IPS-15b (cell line): ENCODE results near the gene AP3S2.
"Not testable (repeated sequence)": the region's sequence is repeated elsewhere in the genome, so short reads cannot be mapped to it uniquely, and the experiment has no call there.

Experiments
- H3K27me3 ChIP-seq: one replicate; pipeline ENCODE4 v1.6.1; 2013; ENCODE audit warnings: low read length; ENCODE audit not compliant: control insufficient read depth, insufficient read depth
- H3K36me3 ChIP-seq: one replicate; pipeline ENCODE4 v1.6.1; 2013; ENCODE audit warnings: low read length; ENCODE audit not compliant: control insufficient read depth, insufficient read depth
- H3K4me1 ChIP-seq: one replicate; pipeline ENCODE4 v1.6.1; 2013; ENCODE audit warnings: mild to moderate bottlenecking, low read length; ENCODE audit not compliant: control insufficient read depth, insufficient read depth
- H3K4me3 ChIP-seq: one replicate; pipeline ENCODE4 v1.5.1; 2013; ENCODE audit warnings: low read depth, low read length
- H3K9ac ChIP-seq: one replicate; pipeline ENCODE4 v1.6.1; 2013; ENCODE audit warnings: low read depth, mild to moderate bottlenecking, low read length
- H3K9me3 ChIP-seq: one replicate; pipeline ENCODE4 v1.6.1; 2013; ENCODE audit warnings: mild to moderate bottlenecking, low read length; ENCODE audit not compliant: control insufficient read depth, insufficient read depth

The AP3S2 gene

DNA sequence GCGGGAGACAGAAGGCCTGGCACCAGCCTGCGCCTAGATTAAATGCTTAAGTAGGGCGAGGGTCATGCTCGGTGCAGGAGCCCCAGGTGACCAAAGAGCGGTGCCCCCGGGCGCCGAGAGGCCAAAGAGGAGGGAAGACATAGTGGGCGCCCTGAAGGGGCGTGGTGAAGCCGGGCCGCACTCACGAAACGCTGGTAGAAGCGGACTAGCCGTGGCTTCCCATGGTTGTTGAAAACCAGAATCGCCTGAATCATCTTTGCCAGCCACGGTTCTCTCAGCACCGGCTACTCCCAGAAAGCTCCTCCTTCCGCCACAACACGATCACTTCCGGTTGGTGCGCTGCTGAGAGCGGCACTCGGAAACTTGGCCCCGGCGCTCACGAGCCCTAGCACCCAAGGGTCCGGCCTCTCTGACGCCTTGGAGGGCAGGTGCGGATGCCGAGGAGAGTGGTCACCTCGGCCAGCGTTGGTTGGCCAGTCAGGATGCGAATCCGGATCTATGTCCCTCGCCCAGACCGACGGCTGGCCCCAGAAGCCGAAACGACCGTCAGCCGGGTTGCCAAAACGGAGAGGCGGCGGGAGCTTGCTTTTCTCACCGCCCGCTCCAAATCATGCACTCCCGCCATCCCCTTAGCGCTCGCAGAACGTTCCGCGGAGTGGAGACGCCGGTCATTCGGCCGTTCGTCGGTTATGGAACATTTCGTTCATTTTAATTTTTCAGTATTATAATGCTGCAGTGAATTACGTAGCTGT, at the start of gene AP3S2:
Gene AP3S2 (minus strand): TSS at position 299 of the 752 bp plus-strand sequence. CDS start 45 bp downstream, at position 254.
- Histone ChIP-seq H3K4me1 (peaks cover 3% of the 10 kb centered on the region), H3K36me3 (peaks cover under 1% of the 10 kb centered on the region), H3K4me3 (peak within 1 kb of the TSS; percentile 91)

DNA sequence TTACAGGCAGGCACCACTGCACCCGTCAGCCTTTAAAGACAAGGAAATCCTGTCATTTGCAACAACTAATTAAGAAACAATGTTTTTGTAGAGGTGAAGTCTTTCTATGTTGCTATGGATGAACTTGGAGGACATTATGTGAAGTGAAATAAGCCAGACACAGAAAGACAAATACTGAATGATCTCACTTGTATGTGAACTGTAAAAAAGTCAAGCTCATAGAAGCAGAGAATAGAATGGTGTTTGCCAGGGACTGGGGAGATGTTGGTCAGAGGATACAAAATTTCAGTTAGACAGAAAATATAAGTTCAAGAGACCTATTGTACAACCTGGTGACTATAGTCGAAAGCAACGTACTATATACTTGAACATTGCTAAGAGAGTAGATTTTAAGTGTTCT, 46.1 kb upstream of the AP3S2 start:
- no peaks in the 10 kb centered on the region for H3K9me3 ChIP-seq
- H3K36me3 ChIP-seq = no peaks in the 10 kb centered on the region
- no peak overlapping the region for H3K9ac ChIP-seq
- no peaks in the 10 kb centered on the region for H3K4me1 ChIP-seq
- no peak overlapping the region for H3K4me3 ChIP-seq
- H3K27me3 ChIP-seq = no peaks in the 10 kb centered on the region

More for the DNA sequence above, at the start of gene AP3S2:
- Histone ChIP-seq H3K9me3 (no peaks in the 10 kb centered on the region), H3K27me3 (no peaks in the 10 kb centered on the region), H3K9ac (peak within 1 kb of the TSS; percentile 94)

DNA sequence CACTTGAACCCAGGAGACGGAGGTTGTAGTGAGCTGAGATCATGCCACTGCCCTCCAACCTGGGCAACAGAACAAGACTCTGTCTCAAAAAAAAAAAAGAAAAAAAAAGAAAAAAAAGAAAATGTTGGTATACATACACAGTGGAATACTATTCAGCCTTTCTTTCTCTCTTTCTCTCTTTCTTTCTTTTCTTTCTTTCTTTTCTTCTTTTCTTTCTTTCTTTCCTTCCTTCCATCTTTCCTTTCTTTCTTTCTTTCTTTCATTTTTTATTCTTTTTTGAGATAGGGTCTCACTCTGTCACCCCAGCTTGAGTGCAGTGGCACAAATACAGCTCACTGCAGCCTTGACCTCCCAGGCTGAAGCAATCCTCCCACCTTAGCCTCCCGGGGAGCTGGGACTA, 45.6 kb upstream of the AP3S2 start:
- H3K9ac ChIP-seq, H3K4me1 ChIP-seq, H3K4me3 ChIP-seq, H3K36me3 ChIP-seq, H3K9me3 ChIP-seq, H3K27me3 ChIP-seq: not testable (repeated sequence)

DNA sequence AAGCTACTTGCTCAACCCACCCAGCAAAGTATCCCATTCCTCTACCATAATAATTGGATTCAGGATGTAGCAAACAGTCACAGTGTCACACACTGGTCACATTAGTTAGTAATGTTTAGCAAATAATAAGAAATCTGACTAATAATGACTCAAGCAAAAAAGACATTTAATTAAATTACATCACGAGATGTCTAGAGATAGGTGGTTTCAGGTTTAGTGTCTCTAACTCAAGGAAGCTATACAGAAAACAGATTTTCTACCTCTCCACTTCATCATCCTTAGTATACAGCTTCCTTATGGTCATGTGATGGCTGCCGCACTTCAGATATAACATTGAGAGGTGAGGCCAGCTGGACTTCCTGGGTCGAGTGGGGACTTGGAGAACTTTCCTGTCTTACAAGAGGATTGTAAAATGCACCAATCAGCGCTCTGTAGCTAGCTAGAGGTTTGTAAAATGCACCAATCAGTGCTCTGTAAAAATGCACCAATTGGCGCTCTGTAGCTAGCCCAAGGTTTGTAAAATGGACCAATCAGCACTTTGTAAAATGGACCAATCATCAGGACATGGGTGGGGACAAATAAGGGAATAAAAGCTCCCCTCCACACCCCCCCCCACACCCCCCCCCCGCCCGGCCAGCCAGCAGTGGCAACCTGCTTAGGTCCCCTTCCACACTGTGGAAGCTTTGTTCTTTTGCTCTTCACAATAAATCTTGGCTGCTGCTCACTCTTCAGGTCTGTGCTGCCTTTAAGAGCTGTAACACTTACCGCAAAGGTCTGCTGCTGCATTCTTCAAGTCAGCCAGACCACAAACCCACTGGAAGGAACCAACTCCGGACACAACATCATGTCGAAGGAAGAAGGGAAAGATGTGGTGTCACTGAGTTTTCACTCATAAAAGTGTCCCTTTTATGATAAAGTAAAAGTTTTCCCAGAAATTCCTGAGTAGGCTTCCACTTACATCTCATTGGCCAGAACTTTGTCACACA, 43.9 kb upstream of the AP3S2 start:
- Histone ChIP-seq H3K27me3 (no peaks in the 10 kb centered on the region), H3K4me3 (no peak overlapping the region), H3K4me1 (no peaks in the 10 kb centered on the region), H3K36me3 (no peaks in the 10 kb centered on the region), H3K9me3 (no peaks in the 10 kb centered on the region), H3K9ac (no peak overlapping the region)

DNA sequence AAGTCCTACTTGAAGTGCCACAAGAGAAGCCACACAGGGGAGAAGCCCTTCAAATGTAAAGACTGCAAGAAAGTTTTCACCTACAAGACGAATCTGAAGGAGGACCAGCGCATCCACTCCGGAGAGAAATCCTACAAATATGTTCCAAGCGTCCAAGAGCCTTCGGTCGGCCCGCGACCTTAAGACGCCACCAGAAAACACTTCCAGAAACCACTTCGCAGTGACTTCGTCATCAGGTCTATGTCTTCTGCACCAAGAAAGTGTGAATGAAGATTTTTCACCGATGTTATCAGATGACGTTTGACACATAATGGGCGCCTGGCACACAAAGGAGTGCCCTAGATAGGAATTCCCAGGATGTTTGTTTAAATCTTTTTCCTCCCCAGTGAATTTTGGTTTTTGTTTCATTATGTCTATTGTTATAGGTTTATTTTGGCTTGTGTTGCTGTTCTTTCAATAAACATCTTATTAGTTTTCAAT, 43.0 kb upstream of the AP3S2 start:
- no peaks in the 10 kb centered on the region for H3K4me1 ChIP-seq
- H3K9ac ChIP-seq = no peak overlapping the region
- H3K36me3 ChIP-seq = no peaks in the 10 kb centered on the region
- no peaks in the 10 kb centered on the region for H3K27me3 ChIP-seq
- H3K4me3 ChIP-seq = no peak overlapping the region
- no peaks in the 10 kb centered on the region for H3K9me3 ChIP-seq

DNA sequence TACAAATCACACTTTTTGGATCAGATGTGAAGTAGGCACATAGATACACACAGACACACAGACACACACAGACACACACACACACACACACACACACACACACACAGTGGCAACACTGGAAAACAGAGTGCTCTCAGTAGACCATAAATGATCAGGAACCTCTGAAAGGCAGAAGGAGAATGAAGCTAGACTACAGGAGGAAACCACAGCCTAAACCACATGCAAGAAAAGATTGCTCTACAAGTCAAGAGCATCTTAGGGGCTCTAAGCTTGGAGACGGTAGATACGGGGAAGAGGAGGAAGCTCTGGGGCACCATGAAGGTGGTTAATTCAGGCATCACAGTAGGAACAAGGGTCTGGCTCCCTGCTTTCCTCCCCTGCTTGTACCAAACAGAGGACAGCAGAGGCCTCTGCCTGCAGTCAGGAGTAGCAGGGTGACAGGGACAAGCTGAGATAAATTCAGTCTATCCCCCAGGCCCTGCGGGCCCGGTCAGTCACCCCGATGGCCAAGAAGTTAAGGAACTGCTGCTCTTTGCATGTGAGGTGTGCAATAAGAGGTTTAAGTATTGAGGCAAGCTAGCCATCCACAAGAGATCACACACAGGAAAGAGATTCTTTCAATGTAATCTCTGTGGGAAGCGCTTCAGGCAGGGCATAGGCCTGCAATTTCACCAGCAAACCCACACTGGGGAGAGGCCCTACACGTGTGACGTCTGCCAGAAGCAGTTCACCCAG, 42.4 kb upstream of the AP3S2 start:
- no peaks in the 10 kb centered on the region for H3K27me3 ChIP-seq
- H3K4me3 ChIP-seq = no peak overlapping the region
- no peaks in the 10 kb centered on the region for H3K4me1 ChIP-seq
- no peaks in the 10 kb centered on the region for H3K9me3 ChIP-seq
- H3K36me3 ChIP-seq = no peaks in the 10 kb centered on the region
- no peak overlapping the region for H3K9ac ChIP-seq

DNA sequence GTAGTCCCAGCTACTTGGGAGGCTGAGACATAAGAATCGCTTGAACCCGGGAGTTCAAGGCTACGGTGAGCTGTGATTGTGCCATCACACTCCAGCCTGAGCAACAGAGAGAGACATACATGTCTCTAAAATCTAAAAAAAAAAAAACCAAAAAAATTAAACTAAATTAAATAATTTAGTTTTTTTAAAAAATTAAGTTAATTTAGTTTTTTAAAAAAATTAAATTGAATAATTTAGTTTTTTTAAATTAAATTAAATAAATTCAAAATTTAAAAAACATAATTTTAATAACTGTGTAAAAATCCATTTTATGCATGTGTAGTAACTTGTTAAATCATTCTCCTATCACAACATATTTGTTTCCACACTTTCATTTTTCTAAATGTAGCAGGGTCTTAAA, 39.1 kb upstream of the AP3S2 start:
- no peaks in the 10 kb centered on the region for H3K36me3 ChIP-seq
- no peaks in the 10 kb centered on the region for H3K4me1 ChIP-seq
- H3K9me3 ChIP-seq = no peaks in the 10 kb centered on the region
- no peak overlapping the region for H3K9ac ChIP-seq
- H3K27me3 ChIP-seq = no peaks in the 10 kb centered on the region
- no peak overlapping the region for H3K4me3 ChIP-seq

DNA sequence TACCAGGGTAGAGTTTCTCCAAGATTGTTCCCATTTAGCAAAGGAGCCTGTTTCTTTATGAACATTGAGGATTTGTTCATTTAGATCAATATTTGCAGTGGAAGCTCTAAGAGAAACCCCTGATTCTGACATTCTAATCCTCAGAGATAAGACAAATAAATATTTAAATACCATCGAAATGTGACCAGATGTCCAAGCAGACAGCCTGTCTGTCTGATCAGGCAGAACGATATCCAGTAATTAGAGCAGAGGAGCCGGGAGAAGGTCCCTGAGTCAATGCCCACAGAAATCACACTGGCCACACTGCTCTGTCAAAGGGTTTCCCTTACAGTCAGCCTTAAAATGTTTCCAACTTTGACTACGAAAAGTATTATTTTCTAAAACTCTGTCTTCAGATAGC, 34.6 kb upstream of the AP3S2 start:
- Histone ChIP-seq H3K4me1 (no peaks in the 10 kb centered on the region), H3K27me3 (no peaks in the 10 kb centered on the region), H3K9ac (no peak overlapping the region)

DNA sequence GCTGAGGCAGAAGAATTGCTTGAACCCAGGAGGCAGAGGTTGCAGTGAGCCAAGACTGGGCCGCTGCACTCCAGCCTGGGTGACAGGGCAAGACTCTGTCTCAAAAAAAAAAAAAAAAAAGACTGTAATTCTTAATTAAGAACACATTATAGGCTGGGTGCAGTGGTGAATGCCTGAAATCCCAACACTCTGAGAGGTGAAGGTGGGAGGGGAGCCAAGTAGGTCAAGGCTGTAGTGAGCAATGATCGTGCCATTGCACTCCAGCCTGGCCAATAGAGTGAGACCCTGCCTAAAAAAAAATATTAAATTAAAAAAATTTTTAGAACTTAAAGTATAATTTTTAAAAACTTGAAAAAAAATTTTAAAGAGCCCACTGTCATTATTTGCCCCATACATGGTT, 32.4 kb upstream of the AP3S2 start:
- Histone ChIP-seq H3K9me3 (no peaks in the 10 kb centered on the region), H3K36me3 (no peaks in the 10 kb centered on the region), H3K9ac (no peak overlapping the region), H3K4me3 (no peak overlapping the region), H3K27me3 (no peaks in the 10 kb centered on the region), H3K4me1 (no peaks in the 10 kb centered on the region)

More for the DNA sequence above, 34.6 kb upstream of the AP3S2 start:
- H3K36me3 ChIP-seq = no peaks in the 10 kb centered on the region
- no peak overlapping the region for H3K4me3 ChIP-seq
- no peaks in the 10 kb centered on the region for H3K9me3 ChIP-seq

DNA sequence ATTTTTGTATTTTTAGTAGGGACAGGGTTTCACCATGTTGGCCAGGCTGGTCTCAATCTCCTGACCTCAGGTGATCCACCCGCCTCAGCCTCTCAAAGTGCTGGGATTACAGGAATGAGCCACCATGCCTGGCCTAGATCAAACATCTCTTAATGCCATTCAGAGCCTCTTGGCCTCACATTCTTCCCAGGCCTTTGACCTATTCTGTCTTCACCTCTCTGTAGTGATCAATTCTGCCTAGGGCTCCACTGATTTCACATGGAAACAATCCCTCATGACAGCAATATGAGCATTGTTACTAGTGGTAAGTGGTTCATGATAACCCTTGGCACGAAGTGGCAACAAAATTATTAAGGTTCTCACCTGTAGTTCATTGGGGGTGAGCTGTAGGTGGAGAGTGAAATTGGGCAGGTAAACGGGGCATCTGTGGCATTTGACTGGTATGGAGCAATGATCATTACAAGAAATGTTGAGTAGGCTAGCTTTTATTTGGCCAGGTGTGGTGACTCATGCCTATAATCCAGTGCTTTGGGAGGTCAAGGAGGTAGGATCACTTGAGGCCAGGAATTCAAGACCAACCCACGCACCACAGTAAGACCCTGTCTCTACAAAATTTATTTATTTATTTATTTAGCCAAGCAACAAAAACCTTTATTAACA, 23.8 kb upstream of the AP3S2 start:
- no peaks in the 10 kb centered on the region for H3K36me3 ChIP-seq
- peaks cover 3% of the 10 kb centered on the region for H3K27me3 ChIP-seq
- H3K4me3 ChIP-seq = no peak overlapping the region
- no peaks in the 10 kb centered on the region for H3K9me3 ChIP-seq
- H3K4me1 ChIP-seq = peaks cover 5% of the 10 kb centered on the region
- no peak overlapping the region for H3K9ac ChIP-seq

DNA sequence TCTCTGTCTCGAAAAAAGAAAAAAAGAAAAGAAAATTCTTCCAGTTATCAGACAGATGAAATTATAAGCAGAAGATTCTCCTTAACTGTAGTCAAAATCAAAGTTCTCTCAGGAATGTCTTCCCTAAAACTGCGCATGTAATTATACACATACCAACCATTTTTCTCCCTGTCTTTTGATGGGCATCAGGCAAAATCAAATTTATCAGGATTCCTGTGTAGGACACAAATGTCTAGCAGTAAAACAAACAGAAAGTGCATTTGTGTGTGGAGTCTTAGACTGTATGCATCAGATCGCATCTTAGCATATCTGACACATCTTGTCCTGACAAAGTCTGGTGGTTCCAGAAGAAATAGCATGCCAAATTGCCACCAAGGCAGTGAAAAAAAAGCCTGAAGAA, 22.9 kb upstream of the AP3S2 start:
- Histone ChIP-seq H3K27me3 (peaks cover 7% of the 10 kb centered on the region), H3K9ac (no peak overlapping the region), H3K4me1 (peaks cover 5% of the 10 kb centered on the region), H3K4me3 (no peak overlapping the region), H3K9me3 (no peaks in the 10 kb centered on the region), H3K36me3 (no peaks in the 10 kb centered on the region)
